HepG2 (cell line): ENCODE measurements around the gene MYH3. TPM values are rescaled to one million over a fixed set of nuclear protein-coding genes. Genes with fewer than 3 reads are reported as not detected.
A peak's percentile ranks its signal among the peaks of the same experiment; 100 is the strongest.

ENCODE experiments used
- ARNTL ChIP-seq: sonication (generic); formaldehyde crosslinking; IDR thresholded peaks from 2 replicates; pipeline ENCODE4 v1.4.0; 2020; ENCODE audit warnings: mild to moderate bottlenecking, missing genetic modification reagents
- BCLAF1 ChIP-seq: fragments of 450-650 bp; IDR thresholded peaks from 2 replicates; pipeline ENCODE4 v1.6.1; 2017; ENCODE audit warnings: mild to moderate bottlenecking
- ETS1 ChIP-seq: sonication (generic); formaldehyde crosslinking; IDR thresholded peaks from 2 replicates; pipeline ENCODE4 v1.4.0; 2020; ENCODE audit warnings: missing genetic modification reagents
- GTF3A ChIP-seq: sonication (generic); formaldehyde crosslinking; conservative IDR thresholded peaks from 2 replicates; pipeline ENCODE4 v1.4.0; 2020; ENCODE audit warnings: mild to moderate bottlenecking, missing genetic modification reagents
- JUN ChIP-seq: sonication (generic); formaldehyde crosslinking; IDR thresholded peaks from 2 replicates; pipeline ENCODE4 v1.4.0; 2020; ENCODE audit warnings: mild to moderate bottlenecking, missing genetic modification reagents
- KDM1A ChIP-seq: IDR thresholded peaks from 2 replicates; pipeline ENCODE4 v1.6.1; 2016; ENCODE audit warnings: missing compliant biosample characterization
- POLR2G ChIP-seq: fragments of 200-400 bp; formaldehyde crosslinking; IDR thresholded peaks from 2 replicates; pipeline ENCODE4 v1.6.1; 2018; ENCODE audit warnings: mild to moderate bottlenecking, low read depth, low read length, moderate library complexity
- SNRNP70 ChIP-seq: fragments of 200-400 bp; formaldehyde crosslinking; IDR thresholded peaks from 2 replicates; pipeline ENCODE4 v1.6.1; 2017; ENCODE audit warnings: mild to moderate bottlenecking, low read depth, low read length, moderate library complexity
- ZNF256 ChIP-seq: sonication (generic); formaldehyde crosslinking; conservative IDR thresholded peaks from 2 replicates; pipeline ENCODE4 v1.4.0; 2020; ENCODE audit warnings: missing genetic modification reagents
- ZNF841 ChIP-seq: sonication (generic); formaldehyde crosslinking; IDR thresholded peaks from 2 replicates; pipeline ENCODE4 v1.8.1; 2023; ENCODE audit warnings: missing genetic modification reagents, borderline replicate concordance
- polyA plus RNA-seq, 8 experiments: library from polyadenylated mRNA; depleted of rRNA in 3 of 8; stranded (reverse) in 7 of 8; unstranded in 1 of 8; fragments of >200 nt; fragmentation: Illumina TruSeq in 4 of 8; extraction: Trizol in 4 of 8; gene quantifications; 2 replicates each; pipeline versions ENCODE4 v1.2.1 to v1.2.3, GENCODE V29; 2011 to 2016; ENCODE audit warnings: low read depth in 4 of 8, missing spikeins in 1 of 8, mixed read lengths in 1 of 8; ENCODE audit not compliant: insufficient read depth in 1 of 8
- total RNA-seq, 5 experiments: library from RNA; depleted of rRNA; stranded (reverse); fragments of >200 nt; fragmentation: Illumina TruSeq; extraction: Trizol; gene quantifications; 2 replicates each; pipeline ENCODE4 v1.2.3, GENCODE V29; 2016; ENCODE audit warnings: low read depth in 1 of 5
- TF ChIP-seq, protein P1 (sequence below): sonication (generic); formaldehyde crosslinking; IDR thresholded peaks from 2 replicates; pipeline ENCODE4 v1.4.0; 2020; ENCODE audit warnings: missing genetic modification reagents
- TF ChIP-seq, protein P2 (sequence below): sonication (generic); formaldehyde crosslinking; IDR thresholded peaks from 2 replicates; pipeline ENCODE4 v1.4.0; 2020; ENCODE audit warnings: missing genetic modification reagents
- TF ChIP-seq, protein P3 (sequence below): sonication (generic); formaldehyde crosslinking; conservative IDR thresholded peaks from 2 replicates; pipeline ENCODE4 v1.4.0; 2020; ENCODE audit warnings: missing genetic modification reagents

MYH3 gene
- total and polyA plus RNA-seq, 2 of the 13 experiments (the other 11 are each of a cell fraction or from before 2014, with no cell fraction given), result 2.5 to 4.5 TPM

GRCh38 chr17:10697092-10698081 is 40.3 kb upstream of the MYH3 start, which contains the start of the genes ADPRM and SCO1 (continued):
- TF ChIP-seq, protein P1, sequence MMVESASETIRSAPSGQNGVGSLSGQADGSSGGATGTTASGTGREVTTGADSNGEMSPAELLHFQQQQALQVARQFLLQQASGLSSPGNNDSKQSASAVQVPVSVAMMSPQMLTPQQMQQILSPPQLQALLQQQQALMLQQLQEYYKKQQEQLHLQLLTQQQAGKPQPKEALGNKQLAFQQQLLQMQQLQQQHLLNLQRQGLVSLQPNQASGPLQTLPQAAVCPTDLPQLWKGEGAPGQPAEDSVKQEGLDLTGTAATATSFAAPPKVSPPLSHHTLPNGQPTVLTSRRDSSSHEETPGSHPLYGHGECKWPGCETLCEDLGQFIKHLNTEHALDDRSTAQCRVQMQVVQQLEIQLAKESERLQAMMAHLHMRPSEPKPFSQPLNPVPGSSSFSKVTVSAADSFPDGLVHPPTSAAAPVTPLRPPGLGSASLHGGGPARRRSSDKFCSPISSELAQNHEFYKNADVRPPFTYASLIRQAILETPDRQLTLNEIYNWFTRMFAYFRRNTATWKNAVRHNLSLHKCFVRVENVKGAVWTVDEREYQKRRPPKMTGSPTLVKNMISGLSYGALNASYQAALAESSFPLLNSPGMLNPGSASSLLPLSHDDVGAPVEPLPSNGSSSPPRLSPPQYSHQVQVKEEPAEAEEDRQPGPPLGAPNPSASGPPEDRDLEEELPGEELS (CRISPR knock-in tag), result no peak; the same call in 1 of the 2 replicates
- TF ChIP-seq ETS1 (CRISPR knock-in tag) (0 out of 2 replicates have a peak, but pooled peaks have one; percentile 75), KDM1A (CRISPR knock-in tag) (no peak), ARNTL (CRISPR knock-in tag) (peak; percentile 54; the same call in 1 of the 2 replicates), SNRNP70 (no peak), ZNF256 (CRISPR knock-in tag) (peak; percentile 74; the same call in 1 of the 2 replicates), ZNF841 (CRISPR knock-in tag) (no peak), JUN (CRISPR knock-in tag) (peak; percentile 50; the same call in 1 of the 2 replicates), GTF3A (CRISPR knock-in tag) (no peak), POLR2G (peak; percentile 96), BCLAF1 (no peak)
- TF ChIP-seq, protein P2, sequence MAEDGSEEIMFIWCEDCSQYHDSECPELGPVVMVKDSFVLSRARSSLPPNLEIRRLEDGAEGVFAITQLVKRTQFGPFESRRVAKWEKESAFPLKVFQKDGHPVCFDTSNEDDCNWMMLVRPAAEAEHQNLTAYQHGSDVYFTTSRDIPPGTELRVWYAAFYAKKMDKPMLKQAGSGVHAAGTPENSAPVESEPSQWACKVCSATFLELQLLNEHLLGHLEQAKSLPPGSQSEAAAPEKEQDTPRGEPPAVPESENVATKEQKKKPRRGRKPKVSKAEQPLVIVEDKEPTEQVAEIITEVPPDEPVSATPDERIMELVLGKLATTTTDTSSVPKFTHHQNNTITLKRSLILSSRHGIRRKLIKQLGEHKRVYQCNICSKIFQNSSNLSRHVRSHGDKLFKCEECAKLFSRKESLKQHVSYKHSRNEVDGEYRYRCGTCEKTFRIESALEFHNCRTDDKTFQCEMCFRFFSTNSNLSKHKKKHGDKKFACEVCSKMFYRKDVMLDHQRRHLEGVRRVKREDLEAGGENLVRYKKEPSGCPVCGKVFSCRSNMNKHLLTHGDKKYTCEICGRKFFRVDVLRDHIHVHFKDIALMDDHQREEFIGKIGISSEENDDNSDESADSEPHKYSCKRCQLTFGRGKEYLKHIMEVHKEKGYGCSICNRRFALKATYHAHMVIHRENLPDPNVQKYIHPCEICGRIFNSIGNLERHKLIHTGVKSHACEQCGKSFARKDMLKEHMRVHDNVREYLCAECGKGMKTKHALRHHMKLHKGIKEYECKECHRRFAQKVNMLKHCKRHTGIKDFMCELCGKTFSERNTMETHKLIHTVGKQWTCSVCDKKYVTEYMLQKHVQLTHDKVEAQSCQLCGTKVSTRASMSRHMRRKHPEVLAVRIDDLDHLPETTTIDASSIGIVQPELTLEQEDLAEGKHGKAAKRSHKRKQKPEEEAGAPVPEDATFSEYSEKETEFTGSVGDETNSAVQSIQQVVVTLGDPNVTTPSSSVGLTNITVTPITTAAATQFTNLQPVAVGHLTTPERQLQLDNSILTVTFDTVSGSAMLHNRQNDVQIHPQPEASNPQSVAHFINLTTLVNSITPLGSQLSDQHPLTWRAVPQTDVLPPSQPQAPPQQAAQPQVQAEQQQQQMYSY, result 0 out of 2 replicates have a peak, but pooled peaks have one; percentile 40
- TF ChIP-seq, protein P3, sequence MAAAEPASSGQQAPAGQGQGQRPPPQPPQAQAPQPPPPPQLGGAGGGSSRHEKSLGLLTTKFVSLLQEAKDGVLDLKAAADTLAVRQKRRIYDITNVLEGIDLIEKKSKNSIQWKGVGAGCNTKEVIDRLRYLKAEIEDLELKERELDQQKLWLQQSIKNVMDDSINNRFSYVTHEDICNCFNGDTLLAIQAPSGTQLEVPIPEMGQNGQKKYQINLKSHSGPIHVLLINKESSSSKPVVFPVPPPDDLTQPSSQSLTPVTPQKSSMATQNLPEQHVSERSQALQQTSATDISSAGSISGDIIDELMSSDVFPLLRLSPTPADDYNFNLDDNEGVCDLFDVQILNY, result no peak
